ENCODE data around the gene LDHD. TPM values are rescaled to one million over a fixed set of nuclear protein-coding genes. Genes with fewer than 3 reads are reported as not detected.
A peak's percentile ranks its signal among the peaks of the same experiment; 100 is the strongest.

LDHD gene
- total RNA-seq, 6 experiments from 2014 or later, result 62.9 to 98.5 (median 90.2) TPM

- no peaks in the 10 kb centered on the region for H3K36me3 ChIP-seq
- 84% methylated on average over 10 of the region's 10 CpGs for WGBS (ENCODE audit: insufficient coverage, low coverage, low lambda C conversion rate, missing lambda C conversion rate)
- no peak overlapping the region for H3K4me3 ChIP-seq
- H3K4me1 ChIP-seq, result peaks cover 0 to 30% (median 13%) of the 10 kb centered on the region in 4 donors
- H3K9me3 ChIP-seq, result no peaks in the 10 kb centered on the region
- intact Hi-C loops (cut with DNase I), result no loop called here
- no peak overlapping the region for H3K27ac ChIP-seq
- TF ChIP-seq POLR2A (IDR thresholded peaks at IDR 0.05) (no peak), CTCF (IDR thresholded peaks at IDR 0.05) (no peak)
- no peak for ATAC-seq
- DNase-seq, result no peak
- H3K27me3 ChIP-seq, result no peaks in the 10 kb centered on the region
Observed at GRCh38 chr16:75086688-75087374, 29.7 kb downstream of the LDHD start.

GRCh38 chr16:75086281-75086680, 30.3 kb downstream of the LDHD start:
- TF ChIP-seq POLR2A (IDR thresholded peaks at IDR 0.05), result no peak
- TF ChIP-seq CTCF (IDR thresholded peaks at IDR 0.05), result no peak
- WGBS (ENCODE audit: insufficient coverage, low coverage, low lambda C conversion rate, missing lambda C conversion rate), result 87% methylated on average over 1 of the region's 1 CpG
- Histone ChIP-seq H3K9me3 (no peaks in the 10 kb centered on the region), H3K27ac (no peak overlapping the region), H3K36me3 (no peaks in the 10 kb centered on the region), H3K4me3 (no peak overlapping the region), H3K27me3 (no peaks in the 10 kb centered on the region), H3K4me1 (peaks cover 0 to 30% (median 13%) of the 10 kb centered on the region in 4 donors)
- no peak for ATAC-seq
- intact Hi-C loops (cut with DNase I), result no loop called here
- DNase-seq, result no peak

GRCh38 chr16:75085556-75085955, 31.0 kb downstream of the LDHD start:
- intact Hi-C loops (cut with DNase I), result no loop called here
- TF ChIP-seq CTCF (IDR thresholded peaks at IDR 0.05) (no peak), POLR2A (IDR thresholded peaks at IDR 0.05) (no peak)
- Histone ChIP-seq H3K27ac (no peak overlapping the region), H3K27me3 (no peaks in the 10 kb centered on the region), H3K9me3 (no peaks in the 10 kb centered on the region), H3K4me3 (no peak overlapping the region), H3K36me3 (no peaks in the 10 kb centered on the region), H3K4me1 (peaks cover 0 to 30% (median 13%) of the 10 kb centered on the region in 4 donors)
- WGBS (ENCODE audit: insufficient coverage, low coverage, low lambda C conversion rate, missing lambda C conversion rate), result 89% methylated on average over 4 of the region's 4 CpGs
- DNase-seq (no peak), ATAC-seq (no peak)

- TF ChIP-seq POLR2A (IDR thresholded peaks at IDR 0.05) (no peak), CTCF (IDR thresholded peaks at IDR 0.05) (no peak)
- Histone ChIP-seq H3K36me3 (no peaks in the 10 kb centered on the region), H3K4me3 (no peak overlapping the region), H3K27ac (peak overlapping the region in 1 of 3 donors; percentile 69), H3K27me3 (no peaks in the 10 kb centered on the region), H3K9me3 (no peaks in the 10 kb centered on the region), H3K4me1 (peaks cover 0 to 40% (median 16%) of the 10 kb centered on the region in 4 donors)
- ATAC-seq, result peak; percentile 86 to 91 (median 88)
- WGBS (ENCODE audit: insufficient coverage, low coverage, low lambda C conversion rate, missing lambda C conversion rate), result 24% methylated on average over 5 of the region's 5 CpGs
- intact Hi-C loops (cut with DNase I), result no loop called here
- peak; percentile 67 to 93 (median 90) for DNase-seq
Observed at GRCh38 chr16:75083813-75084212, 32.8 kb downstream of the LDHD start.
